Heart left ventricle (tissue), 13 donors: Measurements from ENCODE around the gene NCOR1.

Experiments
- CTCF ChIP-seq, 12 donors: fragments of 200-600 bp; sonication (generic) in 4 of 12; IDR thresholded peaks; one replicate each; pipeline versions ENCODE4 v1.5.0 to v1.8.0; 2018 to 2022; ENCODE audit warnings: antibody characterized with exemption in 12 of 12, mild to moderate bottlenecking in 5 of 12
- POLR2A ChIP-seq, 2 donors: fragments of 450-650 bp; IDR thresholded peaks; one replicate each; pipeline ENCODE4 v1.6.1; 2017; ENCODE audit warnings: antibody characterized with exemption in 2 of 2, mild to moderate bottlenecking in 2 of 2, moderate library complexity in 2 of 2
- donor health status: ischemic (EF 13 %, LVEDD 7.1; RV severe dilation, severe dysfunction).
- donor health status: DM: no; HTN: yes; CAD: no.
- donor health status: DM: no; HTN: no; CAD: no.
- donor health status: ischemic (EF 25% LVEDD 6.9; RV normal size, moderate dysfunction).
- donor health status: ischemic (EF 25% LVEDD 5.7; RV mildly dilated, moderate dysfunction).
- donor health status: ischemic (EF 35%, LVEDD 5.7; RV mildly dilated, moderate dysfunction).
- donor health status: nonischemic (EF 11% LVEDD 7.7; RV severe dilation, severe dysfunction).
- donor health status: DM: yes; HTN: yes; CAD: no.
- donor health status: PGD.
- donor health status: ischemic (EF 29% LVEDD 5.4; RV normal size, mild dysfunction).
- donor health status: nonischemic (EF 23%, LVEDD 6.1; RV moderate dilation, normal function).

- no peak for TF ChIP-seq POLR2A (IDR thresholded peaks at IDR 0.05)
- TF ChIP-seq CTCF (IDR thresholded peaks at IDR 0.05) = peak in 10 of 12 donors; percentile 22 to 54 (median 42)
Observed at GRCh38 chr17:16013943-16014407, 201.4 kb downstream of the NCOR1 start.
